Measurements from ENCODE around the gene DHRS4. TPM values are rescaled to one million over a fixed set of nuclear protein-coding genes. Genes with fewer than 3 reads are reported as not detected.
A peak's percentile ranks its signal among the peaks of the same experiment; 100 is the strongest.
"Not testable (repeated sequence)": the region's sequence is repeated elsewhere in the genome, so short reads cannot be mapped to it uniquely, and the experiment has no call there.

DHRS4 gene
- total RNA-seq, 1 donor from 2014 or later, result 42.9 TPM

DNA sequence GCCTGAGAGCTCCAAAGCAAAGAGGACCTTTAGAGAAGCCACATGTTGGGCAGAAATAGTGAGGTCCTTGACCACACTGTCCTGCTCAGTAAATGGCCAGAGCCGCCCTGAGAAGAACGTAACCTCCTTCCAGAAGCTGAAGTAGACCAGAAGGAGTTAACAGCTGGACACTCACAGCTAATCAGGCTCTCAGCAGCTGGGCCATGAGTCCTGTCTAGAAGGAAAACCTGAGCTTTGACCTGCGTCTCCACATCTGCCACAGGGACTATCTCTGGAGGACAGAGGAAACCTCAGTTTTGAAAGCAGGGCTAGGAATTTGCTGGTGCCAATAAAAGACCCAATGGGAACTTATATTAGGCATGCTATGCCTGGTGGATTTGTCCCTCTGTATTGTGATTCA lies 12.3 kb upstream of the DHRS4 start:
- DNase-seq, result no peak

DNA sequence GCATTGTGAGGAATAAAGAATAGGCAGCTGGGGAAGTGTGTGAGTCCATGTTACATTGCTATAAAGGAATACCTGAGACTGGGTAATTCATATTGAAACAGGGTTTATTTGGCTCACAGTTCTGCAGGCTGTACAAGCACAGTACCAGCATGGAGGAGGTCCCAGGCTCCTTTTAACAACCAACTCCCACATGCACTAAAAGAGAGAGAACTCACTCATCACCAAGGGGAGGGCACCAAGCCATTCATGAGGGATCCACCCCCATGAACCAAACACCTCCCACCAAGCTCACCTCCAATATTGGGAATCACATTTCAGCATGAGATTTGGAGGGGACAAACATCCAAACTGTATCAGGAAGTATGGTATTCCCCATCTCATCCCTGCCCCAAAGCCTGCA lies 11.9 kb upstream of the DHRS4 start:
- DNase-seq, result no peak

DNA sequence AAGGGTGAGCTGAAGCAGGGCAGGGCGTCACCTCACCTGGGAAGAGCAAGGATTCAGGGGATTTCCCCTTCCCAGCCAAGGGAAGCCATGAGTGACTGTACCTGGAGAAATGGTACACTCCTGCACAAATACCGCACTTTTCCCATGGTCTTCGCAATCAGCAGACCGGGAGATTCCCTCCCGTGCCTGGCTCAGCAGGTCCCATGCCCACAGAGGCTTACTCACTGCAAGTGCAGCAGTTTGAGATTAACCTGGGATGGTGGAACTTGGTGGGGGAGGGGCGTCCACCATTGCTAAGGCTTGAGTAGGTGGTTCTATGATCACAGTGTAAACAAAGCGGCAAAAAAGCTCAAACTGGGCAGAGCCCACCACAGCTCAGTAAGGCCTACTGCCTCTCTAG lies 11.0 kb upstream of the DHRS4 start:
- DNase-seq, result no peak

GRCh38 chr14:23949069-23949468 lies 4.5 kb upstream of the DHRS4 start:
- DNase-seq, result not testable (repeated sequence)

GRCh38 chr14:23950411-23951135 lies 3.0 kb upstream of the DHRS4 start:
- no peak for DNase-seq

DNA sequence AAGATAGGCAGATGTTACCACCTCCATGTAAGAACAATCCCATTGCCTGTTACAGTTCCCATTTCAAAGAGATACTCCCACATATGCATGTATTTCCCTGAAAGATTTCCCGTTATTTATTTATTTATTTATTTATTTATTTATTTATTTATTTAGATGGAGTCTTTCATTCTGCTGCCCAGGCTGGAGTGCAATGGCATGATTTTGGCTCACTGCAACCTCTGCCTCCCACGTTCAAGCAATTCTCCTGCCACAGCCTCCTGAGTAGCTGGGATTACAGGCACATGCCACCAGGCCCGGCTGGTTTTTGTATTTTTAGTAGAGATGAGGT lies 2.5 kb upstream of the DHRS4 start:
- not testable (repeated sequence) for DNase-seq

GRCh38 chr14:23951590-23952201 lies 1.9 kb upstream of the DHRS4 start:
- DNase-seq, result no peak

DNA sequence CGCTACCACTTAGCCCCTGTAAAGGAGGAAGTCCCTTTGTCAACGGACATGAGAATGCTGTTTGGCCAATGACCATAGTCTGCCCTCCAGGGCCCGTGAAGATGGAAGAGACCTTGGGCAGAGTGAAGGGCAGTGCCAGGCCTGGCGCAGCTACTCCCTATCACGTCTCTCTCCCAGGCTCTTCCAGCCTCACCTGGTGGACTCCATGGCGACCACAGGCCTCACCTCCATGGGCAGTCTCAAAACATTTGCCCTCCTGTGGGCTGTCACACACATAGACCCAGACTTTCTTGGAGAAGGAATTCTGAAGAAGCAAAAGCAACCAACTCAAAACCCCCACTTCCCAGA lies 480 bp upstream of the DHRS4 start:
- DNase-seq, result not testable (repeated sequence)

- not testable (repeated sequence) for DNase-seq
Observed at GRCh38 chr14:23954279-23954614, 677 bp downstream of the DHRS4 start.

GRCh38 chr14:23954965-23955364 lies 1.4 kb downstream of the DHRS4 start:
- not testable (repeated sequence) for DNase-seq

- DNase-seq, result not testable (repeated sequence)
Observed at GRCh38 chr14:23955811-23956210, 2.2 kb downstream of the DHRS4 start.

- not testable (repeated sequence) for DNase-seq
Observed at GRCh38 chr14:23957913-23958569, 4.5 kb downstream of the DHRS4 start.

DNA sequence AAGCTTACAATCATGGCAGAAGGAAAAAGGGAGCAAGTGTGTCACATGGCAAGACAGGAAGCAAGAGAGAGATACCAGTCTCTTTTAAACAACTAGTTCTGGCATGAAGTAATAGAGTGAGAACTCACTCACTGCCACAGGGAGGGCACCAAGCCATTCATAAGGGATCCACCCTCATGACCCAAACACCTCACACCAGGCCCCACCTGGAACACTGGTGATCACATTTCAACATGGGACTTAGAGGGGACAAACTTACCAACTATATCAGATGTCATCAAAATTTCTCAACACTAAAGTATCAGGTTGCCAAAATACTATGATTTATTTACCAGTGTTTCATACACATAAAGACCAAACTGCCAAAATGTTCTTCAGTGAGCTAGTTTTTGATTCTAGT lies 7.3 kb downstream of the DHRS4 start:
- DNase-seq, result not testable (repeated sequence)

GRCh38 chr14:23961704-23962103 lies 8.1 kb downstream of the DHRS4 start:
- not testable (repeated sequence) for DNase-seq

DNA sequence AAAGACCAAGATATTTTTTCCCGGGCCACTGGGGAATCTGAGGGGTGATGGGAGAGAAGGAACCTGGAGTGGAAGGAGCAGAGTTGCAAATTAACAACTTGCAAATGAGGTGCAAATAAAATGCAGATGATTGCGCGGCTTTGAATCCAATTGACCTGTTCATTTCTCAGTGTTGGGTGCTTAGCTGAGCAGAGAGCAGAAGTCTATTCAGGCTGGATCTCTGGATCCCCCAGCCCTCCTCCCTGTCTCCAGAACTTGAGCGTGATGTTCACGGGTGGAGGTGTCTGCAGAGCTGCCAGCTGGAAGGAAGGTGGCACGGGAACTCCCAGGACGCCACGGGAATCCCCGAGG lies 15.5 kb downstream of the DHRS4 start:
- not testable (repeated sequence) for DNase-seq

DNA sequence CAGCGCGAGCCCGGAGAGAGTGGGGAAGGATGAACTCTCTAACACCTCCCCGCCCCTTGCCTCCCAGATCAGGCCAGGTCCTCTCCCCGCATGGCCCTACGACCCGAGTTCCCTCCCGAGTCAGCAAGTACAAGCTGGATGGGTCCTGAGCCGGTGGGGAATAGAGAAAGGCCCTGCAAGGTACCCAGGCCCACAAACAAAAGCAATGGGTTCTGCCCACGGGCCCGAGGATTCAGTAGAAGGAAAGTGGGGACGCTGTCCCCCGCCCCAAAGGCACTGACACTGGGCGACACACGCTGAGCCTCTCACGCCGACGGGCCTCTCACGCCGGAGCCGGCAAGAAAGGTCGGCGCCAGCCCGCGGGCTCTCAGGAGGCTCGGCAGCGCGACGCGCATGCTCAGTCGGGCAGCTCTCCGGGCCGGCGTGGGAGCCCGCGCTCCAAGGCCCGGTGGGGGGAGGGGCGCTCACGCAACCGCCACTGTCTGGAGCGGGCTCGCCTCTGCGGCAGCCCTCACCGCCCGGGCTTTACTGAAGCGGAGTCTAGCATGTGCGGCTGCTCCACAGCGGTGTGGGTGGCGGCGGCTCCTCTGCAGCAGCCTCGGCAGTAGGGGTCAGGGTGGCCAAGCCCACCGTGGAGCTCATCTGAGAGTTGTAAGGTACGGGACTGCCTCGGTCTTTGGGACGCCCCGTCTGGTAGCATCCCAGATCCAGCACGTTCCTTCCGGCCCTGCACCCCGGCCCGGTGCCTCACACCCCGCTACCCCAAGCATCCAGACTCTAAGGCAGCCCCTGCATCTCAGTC lies 16.1 kb downstream of the DHRS4 start:
- DNase-seq, result peak; percentile 9

- DNase-seq, result not testable (repeated sequence)
Observed at GRCh38 chr14:23970283-23970659, 16.7 kb downstream of the DHRS4 start.

GRCh38 chr14:23973178-23973577 lies 19.6 kb downstream of the DHRS4 start:
- not testable (repeated sequence) for DNase-seq

DNA sequence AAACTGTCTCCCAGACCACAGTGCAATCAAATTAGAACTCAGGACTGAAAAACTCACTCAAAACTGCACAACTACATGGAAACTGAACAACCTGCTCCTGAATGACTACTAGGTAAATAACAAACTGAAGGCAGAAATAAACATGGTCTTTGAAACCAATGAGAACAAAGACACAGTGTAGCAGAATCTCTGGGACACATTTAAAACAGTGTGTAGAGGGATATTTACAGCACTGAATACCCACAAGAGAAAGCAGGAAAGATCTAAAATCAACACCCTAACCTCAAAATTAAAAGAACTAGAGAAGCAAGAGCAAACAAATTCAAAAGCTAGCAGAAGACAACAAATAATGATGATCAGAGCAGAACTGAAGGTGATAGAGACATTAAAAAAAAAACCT lies 20.5 kb downstream of the DHRS4 start:
- DNase-seq, result not testable (repeated sequence)

- peak; percentile 21 for DNase-seq
Observed at GRCh38 chr14:23977208-23977607, 23.6 kb downstream of the DHRS4 start.

GRCh38 chr14:23981951-23982813 lies 28.6 kb downstream of the DHRS4 start:
- not testable (repeated sequence) for DNase-seq

- DNase-seq, result no peak
Observed at GRCh38 chr14:23984891-23985602, 31.5 kb downstream of the DHRS4 start.
